ENCODE measurements around the gene DRC1.

Gene DRC1

DNA sequence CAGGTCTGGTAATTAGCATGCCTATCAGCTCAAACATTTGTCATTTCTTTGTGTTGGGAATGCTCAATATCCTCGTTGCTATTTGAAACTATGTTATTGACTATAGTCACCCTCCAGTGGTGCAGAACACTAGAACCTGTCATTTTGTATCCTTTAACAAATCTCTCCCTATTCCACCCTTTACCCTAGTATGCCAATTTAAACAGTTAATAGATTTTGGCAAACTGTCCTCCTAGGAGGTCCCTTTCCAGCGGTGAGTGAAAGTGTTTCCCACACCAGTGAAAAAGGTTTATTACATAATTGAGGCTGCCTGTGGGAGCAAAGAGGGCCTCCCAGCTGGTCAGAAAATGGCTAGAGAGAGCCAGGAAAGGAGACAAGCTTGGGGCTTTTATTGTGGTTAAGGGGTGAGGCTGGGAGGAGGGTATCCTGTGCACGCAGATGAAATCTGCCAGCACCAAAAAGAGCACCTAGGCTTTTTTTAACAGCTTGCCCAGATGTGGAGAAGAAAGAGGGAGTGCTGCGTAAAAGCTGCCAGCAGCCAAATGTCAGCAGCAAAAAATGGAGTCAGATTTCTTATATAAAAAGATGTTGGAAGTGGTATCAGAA is 1.8 kb upstream of the DRC1 start:
- no peak for DNase-seq (ENCODE audit: low spot score)

DNA sequence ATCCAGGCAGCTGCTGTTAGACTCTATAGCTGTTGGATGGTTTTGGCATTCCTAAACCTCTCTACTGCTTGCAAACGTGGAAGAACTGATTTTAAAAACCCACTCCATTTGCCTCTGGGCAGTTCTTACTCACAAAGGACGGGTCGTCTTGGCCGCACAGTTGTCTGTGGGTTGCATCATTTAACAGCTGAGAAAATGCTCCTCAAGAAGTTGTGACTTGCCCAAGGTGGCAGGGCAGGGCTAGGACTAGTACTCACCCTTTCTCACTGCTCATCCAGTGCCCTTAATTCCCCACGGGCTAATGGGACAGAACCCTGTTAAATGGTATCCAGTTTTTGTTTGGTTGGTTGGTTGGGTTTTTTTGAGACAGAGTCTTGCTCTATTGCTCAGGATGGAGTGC is 997 bp upstream of the DRC1 start:
- DNase-seq (ENCODE audit: low spot score), result no peak

DNA sequence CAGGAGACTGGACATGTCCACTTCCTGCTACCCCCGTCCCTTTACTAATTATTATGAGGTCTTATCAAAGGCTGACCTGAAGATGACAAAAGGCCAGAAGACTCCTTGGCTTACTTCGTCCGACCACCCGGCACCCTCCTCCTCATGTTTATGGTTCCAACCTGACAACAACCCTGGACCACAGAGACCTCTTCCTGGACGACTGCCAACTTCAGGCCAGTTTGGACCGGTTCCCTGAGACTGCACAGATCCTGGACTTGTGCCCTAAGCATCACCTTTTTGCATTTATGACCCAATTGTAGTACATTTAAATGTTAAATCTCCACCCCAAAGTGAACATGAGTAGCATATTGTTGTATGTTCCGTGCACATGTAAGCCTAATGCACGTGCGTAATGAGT is 5.8 kb downstream of the DRC1 start:
- no peak for DNase-seq (ENCODE audit: low spot score)

DNA sequence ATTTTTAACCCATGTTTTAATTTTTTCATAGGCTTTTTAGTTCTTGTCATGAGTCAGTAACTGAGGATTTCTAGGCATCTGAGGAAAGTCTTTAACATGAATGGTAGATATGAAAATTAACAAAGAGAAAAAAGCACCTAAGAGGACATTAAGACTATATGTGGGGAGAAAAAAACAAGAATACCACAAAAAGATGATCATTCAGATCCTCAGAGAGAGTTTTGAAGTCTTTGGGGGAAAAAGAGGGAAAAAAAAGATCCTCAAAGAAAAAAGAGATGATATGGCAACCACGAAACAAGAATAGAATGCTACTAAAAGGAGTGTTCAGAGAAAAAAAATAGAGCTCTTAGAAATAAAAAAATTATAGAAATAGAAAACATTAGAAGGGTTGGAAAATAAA is 8.1 kb downstream of the DRC1 start:
- no peak for DNase-seq (ENCODE audit: low spot score)

DNA sequence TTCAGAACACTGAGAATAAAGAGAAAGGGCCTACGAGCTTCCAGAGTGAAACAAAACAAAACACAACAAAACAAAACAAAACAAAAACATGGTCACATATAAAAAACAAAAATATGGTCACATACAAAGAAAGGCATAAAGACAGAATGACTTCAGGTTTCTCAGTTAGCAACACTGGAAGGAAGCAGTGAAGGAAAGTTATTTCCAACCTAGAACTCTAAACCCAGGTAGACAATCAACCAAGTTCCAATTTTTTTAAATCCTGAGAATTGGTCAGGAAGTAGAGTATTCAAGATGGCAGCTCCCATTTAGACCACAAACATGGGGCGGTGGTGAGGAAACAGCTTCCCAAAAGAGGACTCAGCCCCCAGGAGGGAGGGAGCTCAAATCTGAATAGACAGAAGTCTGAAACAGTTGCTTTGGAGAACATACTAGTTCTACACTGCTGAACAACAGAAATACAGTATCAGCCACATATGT is 9.1 kb downstream of the DRC1 start:
- no peak for DNase-seq (ENCODE audit: low spot score)

DNA sequence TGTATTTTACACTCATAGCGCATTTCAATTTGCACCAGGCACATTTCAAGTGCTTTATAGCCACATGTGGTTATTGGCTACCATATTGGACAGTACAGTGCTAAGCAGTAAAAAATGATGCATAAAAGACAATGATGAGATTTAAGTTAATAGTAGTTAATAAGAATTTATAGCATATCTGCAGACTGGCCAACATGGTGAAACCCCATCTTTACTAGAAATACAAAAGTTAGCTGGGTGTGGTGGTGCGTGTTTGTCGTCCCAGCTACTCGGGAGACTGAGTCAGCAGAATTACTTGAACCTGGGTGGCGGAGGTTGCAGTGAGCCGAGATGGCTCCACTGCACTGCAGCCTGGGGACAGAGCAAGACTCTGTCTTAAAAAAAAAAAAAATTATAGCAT is 9.7 kb downstream of the DRC1 start:
- no peak for DNase-seq (ENCODE audit: low spot score)

DNA sequence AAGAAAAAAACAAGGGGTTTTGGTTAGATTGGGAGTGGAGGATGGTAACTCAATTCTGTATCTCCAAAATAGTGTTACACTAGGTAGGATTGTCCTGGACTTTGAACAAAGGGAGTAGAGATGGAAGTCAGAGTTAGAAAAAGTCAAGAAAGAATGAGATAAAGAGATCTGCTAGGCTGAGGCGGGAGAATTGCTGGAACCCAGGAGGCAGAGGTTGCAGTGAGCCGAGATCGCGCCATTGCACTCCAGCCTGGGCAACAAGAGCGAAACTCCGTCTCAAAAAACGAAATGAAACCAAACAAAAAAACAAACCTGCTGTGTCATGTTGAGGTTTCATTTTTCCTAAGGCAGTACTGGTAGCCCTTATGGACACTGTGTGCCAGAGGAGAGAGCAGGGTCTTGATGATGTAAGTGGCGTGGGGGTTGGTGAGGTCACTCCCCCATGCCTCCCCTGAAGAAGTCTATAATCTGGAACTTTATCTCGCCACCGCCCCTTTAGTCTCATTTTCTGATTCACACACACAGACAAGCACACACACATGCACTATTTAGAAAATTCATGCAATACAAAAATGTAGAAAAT is 10.5 kb downstream of the DRC1 start:
- DNase-seq (ENCODE audit: low spot score), result no peak

DNA sequence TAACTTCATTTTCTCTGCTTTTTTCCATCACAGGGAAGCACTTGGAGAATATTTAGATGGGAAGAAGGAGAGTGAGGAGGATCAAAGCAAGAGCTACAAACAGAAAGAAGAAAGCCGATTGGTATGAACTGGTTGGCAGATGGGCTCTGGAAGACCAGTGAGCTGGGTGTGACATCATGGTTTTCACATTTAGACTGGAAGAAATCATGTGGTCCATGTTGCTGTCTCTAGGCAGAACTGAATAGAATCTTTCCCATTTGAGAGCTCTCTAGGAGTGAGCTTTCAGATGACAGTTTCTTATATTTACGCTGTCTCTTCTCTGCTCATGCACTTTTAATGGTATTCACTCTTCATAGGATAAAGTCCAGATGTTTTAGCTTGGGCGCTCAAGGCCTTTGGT is 12.6 kb downstream of the DRC1 start:
- no peak for DNase-seq (ENCODE audit: low spot score)

DNA sequence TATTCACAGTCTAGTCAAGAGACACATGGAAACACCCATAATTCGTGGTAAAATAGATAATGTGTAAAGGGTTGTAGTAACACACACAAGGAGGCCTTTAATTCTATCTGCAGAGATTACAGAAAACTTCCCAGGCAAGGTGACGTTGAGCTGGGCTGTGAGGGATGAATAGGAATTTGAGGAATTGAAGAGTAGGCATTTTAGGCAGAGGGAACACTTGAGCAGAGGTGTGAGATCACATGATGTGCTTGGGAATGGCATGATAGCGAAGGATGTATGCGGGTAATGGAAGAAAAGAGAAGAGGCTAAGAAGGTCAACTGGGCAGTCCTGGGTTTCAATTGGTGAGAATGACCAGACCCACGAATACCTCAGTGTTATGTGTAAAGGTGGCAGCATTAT is 20.2 kb downstream of the DRC1 start:
- no peak for DNase-seq (ENCODE audit: low spot score)

DNA sequence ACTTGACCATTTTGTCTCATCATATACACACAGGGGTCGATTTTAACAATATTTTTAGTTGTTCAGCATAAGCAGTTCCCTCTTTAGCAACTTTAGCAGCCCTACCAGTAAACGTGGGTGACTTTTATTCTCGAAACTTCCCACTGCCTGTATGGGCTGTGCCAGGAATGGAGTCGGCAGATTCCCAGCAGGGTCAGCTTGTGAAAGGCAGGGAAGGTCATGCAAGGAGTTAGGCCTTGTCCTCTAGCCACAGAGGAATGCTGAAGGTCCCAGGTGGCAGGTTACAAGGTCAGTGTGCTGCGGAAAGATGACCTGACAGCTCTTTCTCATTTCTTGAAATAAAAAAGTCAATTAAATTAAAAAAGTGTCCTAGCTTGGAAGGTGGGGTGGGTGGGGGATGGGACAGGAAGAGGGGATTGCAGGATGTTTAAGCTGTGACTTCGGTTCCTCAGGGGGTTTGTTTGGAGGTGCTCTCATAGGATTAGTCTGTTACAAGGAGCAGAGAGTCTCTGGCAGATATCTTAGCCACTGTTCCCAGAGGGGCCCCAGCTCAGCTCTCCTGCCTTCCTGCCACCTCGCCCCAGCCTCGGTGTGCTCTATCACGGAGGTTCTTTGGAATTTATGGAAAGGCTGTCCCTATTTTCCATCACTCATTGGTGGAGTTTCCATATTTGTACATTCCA is 21.4 kb downstream of the DRC1 start:
- DNase-seq (ENCODE audit: low spot score), result no peak

DNA sequence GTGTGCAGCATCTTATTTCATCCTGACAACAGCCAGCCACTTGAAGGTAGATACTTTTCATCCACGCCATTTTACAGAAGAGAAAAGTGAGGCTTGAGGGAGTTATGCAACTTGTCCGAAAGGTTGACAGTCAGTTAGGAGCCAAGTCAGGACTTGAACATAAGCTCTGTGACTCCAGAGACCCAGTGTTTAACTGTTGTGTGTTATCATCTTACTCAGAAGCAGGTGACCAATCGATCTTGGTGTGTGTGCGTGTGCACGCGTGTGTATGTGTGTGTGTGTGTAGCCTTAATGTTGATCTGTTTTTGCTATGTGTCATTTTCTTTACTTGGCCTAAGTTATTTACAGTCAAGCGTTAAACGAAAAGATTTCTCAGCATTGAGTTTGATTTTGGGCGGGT is 22.0 kb downstream of the DRC1 start:
- no peak for DNase-seq (ENCODE audit: low spot score)

DNA sequence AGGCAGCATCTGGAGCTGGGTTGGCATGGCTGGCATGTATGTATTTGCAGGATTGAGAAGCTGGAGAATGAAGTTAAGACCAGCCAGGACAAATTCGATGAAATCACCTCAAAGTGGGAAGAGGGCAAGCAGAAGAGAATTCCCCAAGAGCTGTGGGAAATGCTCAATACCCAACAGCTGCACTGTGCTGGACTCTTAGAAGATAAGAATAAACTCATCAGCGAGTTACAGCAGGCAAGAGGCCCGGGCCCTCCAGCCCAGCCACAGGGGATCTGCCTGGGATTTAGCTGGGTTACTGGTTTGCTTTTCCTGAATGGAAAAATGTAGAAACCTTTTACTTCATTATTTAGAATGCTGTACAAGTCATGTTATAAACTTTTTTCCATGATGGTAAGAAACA is 22.5 kb downstream of the DRC1 start:
- no peak for DNase-seq (ENCODE audit: low spot score)

DNA sequence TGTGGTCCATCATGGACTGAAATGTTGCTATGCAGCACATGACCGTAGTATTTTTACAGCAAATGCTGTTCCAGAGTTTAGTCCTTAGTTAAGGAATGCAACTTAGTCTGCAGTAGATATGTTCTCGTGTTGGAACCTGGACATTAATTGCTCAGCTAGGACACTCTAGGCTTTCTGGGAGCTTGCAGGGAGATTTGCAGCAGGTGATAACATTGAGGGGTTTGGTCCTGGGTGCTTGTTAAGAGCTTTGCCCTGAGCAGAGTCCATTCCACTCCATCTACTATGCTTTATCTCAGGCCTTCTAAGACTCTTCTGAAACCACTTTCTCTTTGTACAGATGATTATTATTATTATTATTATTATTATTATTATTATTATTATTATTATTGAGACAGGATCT is 27.1 kb downstream of the DRC1 start:
- no peak for DNase-seq (ENCODE audit: low spot score)

DNA sequence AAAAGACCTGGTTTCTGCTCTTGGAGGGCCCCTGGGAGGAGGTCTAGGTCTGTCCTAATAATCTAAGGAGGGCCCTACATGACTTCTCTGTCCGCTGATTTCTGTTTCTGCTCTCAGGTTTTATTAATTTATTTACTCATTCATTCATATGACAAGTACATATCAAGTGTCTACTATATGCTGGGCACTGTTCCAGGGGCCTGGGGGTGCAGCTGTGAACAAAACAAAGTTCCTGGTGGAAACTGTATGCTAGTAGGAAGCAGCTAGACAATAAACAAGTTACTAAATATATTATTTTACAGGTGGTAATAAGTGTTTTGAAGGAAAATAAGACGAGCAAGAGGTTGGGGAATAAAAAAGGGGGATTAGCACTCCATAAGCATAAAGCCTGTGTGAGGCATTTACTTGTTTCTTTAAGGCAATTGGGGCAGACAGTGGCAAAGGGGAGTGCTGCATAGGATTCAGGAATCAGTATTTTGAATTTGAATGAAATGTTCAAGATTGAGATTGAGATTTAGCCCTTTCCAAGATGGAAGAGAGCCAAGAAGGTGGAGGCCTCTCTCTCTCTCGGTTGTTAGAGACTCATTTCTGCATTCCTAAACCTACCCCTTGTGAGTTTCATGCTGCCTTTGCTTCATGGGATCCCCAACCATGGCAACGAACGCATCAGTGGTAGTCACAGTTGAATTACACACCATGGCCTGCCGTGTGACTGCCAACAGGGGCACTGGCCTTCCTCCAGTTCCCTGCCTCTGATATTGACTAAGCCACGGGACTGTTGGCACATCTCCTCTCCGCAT is 28.3 kb downstream of the DRC1 start:
- DNase-seq (ENCODE audit: low spot score), result no peak

DNA sequence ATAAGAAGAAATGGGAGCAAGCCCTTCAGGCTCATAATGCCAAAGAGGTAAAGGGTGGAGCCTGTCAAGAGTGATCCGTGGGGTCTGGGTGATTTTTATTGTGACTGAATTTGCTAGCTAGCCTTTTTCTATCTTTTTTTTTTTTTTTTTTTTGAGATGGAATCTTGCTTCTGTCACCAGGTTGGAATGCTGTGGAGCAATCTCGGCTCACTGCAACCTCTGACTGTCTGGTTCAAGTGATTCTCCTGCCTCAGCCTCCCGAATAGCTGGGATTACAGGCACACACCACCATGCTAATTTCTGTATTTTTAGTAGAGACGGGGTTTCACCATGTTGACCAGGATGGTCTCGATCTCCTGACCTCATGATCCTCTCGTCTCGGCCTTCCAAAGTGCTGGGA is 29.1 kb downstream of the DRC1 start:
- no peak for DNase-seq (ENCODE audit: low spot score)

DNA sequence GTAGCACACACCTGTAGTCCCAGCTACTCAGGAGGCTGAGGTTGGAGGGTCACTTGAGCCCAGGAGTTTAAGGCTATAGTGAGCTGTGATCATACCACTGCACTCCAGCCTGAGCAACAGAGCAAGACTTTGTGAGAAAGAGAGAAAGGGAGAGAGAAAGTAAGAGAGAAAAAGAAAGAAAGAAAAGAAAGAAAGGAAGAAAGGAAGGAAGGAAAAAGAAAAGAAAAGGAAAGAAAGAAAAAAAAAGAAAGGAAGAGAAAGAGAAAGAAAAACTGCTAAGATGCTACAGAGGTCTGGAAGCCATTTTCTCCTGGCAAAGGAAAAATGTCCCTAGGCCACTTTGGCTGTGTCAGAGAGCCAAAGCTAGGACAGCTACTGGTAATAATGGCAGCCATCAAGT is 30.6 kb downstream of the DRC1 start:
- no peak for DNase-seq (ENCODE audit: low spot score)

DNA sequence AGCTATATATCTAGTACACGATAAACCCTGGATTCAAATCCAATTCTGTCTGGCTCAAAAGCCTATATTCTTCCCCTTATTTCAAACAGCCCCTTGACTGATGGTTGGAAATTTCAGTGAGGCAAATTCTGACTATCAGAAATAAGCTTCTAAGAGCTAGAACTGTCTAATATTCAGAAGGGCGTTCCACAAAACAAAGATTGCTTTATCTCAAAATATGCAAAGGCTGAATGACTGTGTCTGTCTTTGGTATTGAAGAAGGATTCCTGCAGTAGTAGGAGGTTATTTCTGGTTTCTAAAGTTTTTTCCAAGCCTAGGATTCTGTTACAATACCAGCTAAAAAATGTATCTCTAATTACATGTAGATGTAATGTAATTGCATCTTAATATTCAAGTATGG is 31.1 kb downstream of the DRC1 start:
- DNase-seq (ENCODE audit: low spot score), result peak; percentile 86

DNA sequence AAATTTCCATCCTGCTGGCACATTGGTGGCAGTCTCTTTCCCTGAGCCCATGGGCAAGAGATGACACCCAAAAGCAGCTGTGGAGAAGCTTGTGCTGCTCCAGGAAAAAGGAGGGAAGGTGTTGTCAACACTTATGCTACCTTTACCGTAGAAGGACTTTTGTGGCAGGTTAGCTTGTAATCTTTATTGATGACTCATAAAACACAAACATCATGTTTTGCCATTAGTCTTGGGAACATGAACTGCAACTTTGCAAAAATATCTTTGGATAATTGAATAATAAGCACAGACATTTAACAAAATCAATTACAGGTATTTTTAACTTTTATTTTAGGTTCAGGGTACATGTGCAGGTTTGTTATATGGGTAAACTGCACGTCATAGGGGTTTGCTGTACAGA is 33.4 kb downstream of the DRC1 start:
- no peak for DNase-seq (ENCODE audit: low spot score)

DNA sequence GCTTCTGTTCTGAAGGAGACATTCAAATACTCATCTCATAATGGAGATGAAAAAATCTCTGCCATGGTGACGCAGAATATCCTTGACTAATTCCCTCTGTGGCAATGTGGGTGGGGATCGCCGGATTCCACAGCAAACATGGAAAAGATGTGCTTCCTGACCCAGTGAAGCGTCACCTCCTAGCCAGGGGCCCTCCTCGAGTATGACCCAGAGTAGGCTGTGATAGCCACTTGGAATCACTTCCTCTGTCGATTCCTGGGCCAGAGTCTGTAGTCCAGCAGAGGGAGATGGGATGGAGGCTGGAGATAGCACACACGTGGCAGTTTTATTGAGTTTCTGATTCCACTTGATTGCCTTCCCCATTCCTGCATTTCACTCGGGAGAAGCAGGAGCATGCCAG is 36.8 kb downstream of the DRC1 start:
- DNase-seq (ENCODE audit: low spot score), result no peak

DNA sequence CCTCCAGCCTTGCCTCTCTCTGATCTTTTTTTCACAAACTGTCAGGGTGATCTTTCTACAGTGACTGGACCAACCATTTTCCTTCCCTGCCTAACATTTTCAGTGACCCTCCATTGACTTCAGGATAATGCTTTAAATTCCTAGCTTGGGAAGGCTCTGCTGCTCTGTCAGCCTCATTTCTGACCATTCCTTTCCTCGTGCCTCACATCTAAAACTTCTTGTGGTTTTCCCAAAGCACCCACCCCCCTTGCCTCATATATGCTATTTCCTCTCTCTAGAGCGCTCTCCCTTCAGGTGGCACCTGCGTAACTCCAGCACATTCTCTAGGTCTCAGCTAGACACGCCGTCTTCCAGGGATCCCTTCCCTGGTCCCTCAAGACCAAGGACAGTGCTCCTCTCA is 37.2 kb downstream of the DRC1 start:
- no peak for DNase-seq (ENCODE audit: low spot score)

DNA sequence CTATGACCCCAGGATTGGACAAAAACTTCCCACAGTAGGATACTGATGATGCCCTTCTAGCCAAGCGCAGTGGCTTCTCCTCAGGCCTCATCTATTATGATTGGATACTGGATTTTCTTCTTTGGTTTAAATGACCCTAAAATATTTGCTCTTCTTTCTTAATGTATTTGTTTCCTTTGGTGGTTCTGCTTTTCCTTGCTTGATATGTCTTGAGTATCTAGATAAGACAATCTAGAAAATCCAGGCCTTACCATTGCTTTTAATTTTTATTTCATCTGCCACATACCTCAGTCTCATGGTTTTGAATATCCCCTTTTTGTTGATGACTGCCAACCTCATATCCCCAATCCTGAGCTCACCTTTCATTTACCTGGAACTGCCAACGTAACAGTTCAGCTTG is 40.6 kb downstream of the DRC1 start:
- DNase-seq (ENCODE audit: low spot score), result no peak

DNA sequence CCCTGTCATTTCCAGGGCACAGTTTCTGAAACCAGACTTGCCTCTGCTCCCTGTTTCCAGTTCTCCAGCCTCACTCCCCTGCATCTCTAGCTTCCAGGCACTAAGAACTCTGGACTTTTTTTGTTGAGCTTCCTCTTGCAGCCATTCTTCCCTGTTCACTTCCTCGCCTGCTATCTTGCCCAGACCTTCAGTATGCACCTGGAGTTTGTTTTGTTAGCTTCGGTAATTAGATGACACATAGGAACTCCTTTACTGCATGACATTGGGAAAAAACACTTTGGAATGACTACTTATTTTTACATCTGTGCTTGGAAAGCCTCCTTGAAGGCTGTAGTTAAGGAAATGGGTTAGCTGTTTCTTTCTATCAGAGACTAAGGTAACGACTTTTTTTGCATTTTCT is 41.0 kb downstream of the DRC1 start:
- no peak for DNase-seq (ENCODE audit: low spot score)

DNA sequence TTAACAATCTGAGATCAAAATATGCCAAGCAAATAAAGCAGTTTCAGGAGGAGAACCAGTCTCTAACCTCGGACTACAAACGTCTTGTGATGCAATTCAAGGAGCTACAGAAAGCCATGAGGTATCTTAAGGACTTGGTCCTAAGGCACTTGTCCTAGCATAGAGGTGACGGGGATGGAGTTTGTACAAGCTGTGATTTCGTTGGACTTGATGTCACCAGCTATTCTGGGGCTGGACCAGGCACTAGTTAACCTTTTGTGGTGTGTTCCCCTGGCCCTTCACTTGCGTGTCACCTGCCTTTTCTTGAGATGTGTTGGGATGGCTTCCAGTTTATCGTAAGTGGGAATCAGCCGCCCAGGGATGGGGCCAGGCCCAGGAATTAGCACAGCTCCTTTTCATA is 42.5 kb downstream of the DRC1 start:
- DNase-seq (ENCODE audit: low spot score), result no peak
